Inflammatory macrophage (primary cell): Measurements from ENCODE around the gene UBL4A.
"Not testable (repeated sequence)": the region's sequence is repeated elsewhere in the genome, so short reads cannot be mapped to it uniquely, and the experiment has no call there.

Experiments
- DNase-seq, 2 donors: peaks; one replicate each; pipeline ENCODE4 v3.0.0-alpha.2; 2020 to 2022

UBL4A gene

DNA sequence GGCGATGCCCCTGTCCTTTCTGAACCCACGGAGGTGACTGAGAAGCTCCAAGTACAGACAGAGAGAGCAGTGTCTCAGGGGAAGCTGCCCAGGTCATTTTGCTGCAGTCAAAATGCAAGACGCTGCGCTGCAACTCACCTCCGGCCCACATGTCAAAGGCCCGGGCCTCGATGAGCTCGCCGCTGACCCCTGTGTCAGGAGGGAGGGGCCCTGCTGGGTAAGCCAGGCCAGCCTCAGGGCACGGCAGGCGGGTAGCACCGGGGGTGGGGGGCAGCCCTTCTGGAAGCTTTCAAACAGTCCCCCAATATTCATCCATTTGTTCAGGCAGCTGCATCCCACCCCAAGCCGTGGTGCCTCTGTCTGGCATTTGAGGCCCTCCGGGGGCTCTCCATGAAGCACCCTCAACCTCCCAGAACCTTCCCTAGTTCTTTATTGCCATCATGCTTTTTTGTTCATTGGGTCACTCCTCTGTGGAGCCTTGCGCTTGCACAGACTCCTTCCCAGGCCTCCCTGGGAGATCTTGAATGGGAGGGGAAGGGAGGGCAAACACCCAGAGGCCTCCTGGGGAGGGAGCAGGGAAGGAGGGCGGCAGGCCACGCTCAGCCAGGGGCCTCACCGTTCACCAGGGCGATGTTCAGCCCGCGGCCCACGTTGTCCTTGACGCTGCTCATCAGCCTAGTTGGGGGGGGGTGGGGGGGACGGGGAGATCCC lies 21.4 kb upstream of the UBL4A start:
- DNase-seq: no peak

DNA sequence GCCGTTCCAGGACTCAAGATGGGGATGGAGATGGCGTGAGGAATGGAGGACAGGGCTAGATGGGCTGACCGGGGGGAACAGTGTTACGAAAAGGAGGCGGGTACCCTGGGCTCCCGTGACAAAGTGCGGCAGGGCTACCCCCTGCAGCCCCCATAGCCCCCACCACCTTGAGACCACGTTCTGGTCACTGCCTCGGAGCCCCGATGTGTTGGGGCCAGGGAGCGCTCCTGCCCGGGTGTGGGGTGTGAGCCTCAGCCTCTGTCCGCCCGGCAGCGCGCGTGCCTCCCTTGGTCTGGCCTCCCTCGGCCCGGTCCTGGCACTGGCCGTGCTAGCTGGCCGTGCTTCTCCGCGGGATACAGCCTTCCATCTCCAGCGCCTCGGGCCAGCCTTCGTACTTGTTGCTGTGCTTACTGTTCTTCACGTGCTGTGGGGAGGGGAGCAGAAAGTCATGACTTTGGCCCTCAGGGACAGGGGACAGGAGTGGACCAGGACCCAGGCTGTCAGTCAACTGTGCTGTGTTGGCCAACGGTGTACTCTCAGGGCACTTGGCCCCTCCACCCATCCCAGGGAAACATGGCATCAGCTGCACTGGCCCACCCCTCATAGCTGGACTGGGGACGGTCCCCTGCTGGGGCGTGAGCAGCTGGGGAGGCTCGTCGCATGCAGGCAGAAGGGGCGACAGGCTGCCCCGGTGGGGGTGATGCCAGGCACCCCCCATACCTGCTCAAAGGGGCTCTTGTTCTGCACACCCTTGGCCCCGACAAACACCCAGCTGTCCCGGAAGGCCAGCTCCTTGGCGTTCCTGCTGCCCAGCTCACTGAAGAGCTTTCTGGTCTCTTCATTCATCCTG lies 20.3 kb upstream of the UBL4A start:
- no peak for DNase-seq

GRCh38 chrX:154505734-154506133 lies 19.3 kb upstream of the UBL4A start:
- DNase-seq: peak in 1 of 2 donors; percentile 24

GRCh38 chrX:154502989-154503388 lies 16.6 kb upstream of the UBL4A start:
- peak in 1 of 2 donors; percentile 6 for DNase-seq

DNA sequence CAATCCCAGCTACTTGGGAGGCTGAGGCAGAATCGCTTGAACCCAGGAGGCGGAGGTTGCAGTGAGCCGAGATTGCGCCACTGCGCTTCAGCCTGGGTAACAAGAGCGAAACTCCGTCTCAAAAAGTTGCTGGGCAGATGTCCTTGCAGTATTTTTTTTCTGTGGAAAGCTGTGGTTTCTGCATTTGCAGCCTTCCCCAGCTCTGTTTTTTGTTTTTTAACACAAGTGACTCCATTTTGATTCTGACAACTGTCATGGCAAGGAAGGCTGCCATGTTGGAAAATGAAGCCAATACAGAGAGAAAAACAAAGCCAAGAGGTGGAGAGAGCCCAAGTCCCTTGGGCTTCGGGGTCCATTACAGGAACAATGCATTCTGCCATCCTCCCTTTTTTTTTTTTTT lies 15.7 kb upstream of the UBL4A start:
- no peak for DNase-seq

DNA sequence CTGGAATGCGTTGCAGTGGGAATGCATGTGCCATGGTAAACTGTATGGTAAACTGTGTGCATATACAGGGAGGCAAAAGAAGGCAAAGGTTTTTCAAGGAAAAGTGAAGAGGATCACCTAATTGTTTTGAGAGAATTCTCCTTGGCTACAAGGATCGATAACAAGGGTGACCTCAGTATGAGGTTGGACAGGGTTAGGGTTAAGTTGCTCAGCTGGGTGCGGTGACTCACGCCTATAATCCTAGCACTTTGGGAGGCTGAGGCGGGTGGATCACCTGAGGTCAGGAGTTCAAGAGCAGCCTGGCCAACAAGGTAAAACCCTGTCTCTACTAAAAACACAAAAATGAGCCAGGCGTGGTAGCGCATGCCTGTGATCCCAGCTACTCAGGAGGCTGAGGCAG lies 15.0 kb upstream of the UBL4A start:
- not testable (repeated sequence) for DNase-seq

DNA sequence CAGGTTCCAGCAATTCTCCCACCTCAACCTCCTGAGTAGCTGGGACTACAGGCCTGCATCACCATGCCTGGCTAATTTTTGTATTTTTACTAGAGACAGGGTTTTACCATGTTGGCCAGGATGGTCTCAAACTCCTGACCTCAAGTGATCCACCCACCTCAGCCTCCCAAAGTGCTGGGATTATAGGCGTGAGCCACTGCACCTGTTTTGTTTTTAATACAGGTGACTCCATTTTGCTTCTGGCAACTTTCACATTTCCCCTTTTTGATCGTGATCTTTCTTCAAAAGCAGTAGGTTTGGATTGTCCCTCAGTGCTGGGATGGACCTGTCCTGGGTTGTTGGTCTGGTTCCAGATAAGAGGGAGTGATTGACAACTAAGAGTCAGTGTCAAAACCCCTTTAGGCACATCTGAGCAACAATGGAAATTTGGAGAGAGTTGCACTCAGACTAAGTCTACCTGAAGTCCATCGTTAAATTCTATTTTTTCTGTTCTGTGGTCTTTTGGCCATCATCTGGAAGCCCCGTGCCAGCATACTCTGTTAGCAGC lies 10.2 kb upstream of the UBL4A start:
- DNase-seq: not testable (repeated sequence)

- DNase-seq: no peak
Observed at GRCh38 chrX:154495472-154495922, 9.1 kb upstream of the UBL4A start.

DNA sequence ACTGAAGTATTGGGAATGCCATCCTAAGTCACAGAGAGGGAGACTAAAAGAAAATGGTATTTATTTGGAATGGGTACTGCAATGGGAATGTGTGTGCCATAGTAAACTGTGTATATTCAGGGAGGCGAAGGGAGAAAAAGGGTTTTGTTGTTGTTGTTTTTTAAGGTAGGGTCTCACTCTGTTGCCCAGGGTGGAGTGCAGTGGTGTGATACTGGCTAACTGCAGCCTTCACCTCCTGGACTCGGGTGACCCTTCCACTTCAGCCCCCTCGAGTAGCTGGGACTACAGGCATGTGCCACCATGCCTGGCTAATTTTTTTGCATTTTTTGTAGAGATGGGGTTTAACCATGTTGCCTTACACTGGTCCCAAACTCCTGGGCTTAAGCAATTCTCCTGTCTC lies 8.3 kb upstream of the UBL4A start:
- DNase-seq: no peak

GRCh38 chrX:154490414-154491083 lies 4.1 kb upstream of the UBL4A start, which contains the start of gene SLC10A3:
Gene SLC10A3, minus strand, starts transcription at chrX:154490629. Its CDS starts 1,689 bp downstream, at chrX:154488940.
- peak; percentile 91 to 94 for DNase-seq

GRCh38 chrX:154490021-154490413 lies 3.6 kb upstream of the UBL4A start:
- no peak for DNase-seq

DNA sequence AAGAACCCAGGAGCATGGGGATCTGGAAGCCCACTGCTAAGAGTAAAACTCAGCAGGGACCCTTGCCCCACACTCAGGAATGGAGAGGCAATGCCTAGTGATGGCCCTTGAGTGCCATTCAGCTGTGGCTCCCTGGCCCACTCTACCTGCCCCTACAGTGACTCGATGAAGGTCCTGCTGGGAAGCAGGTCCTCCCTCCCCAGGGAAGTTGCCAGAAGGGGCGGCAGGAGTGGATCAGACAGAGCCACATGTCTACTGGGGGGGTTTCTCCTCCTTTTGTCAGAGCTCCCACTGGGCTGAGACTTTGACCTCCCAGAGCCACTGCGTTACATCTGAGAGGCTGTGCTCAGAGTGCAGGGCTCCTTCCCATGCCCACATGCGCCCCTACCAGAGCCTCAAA lies 2.8 kb upstream of the UBL4A start:
- DNase-seq: no peak

DNA sequence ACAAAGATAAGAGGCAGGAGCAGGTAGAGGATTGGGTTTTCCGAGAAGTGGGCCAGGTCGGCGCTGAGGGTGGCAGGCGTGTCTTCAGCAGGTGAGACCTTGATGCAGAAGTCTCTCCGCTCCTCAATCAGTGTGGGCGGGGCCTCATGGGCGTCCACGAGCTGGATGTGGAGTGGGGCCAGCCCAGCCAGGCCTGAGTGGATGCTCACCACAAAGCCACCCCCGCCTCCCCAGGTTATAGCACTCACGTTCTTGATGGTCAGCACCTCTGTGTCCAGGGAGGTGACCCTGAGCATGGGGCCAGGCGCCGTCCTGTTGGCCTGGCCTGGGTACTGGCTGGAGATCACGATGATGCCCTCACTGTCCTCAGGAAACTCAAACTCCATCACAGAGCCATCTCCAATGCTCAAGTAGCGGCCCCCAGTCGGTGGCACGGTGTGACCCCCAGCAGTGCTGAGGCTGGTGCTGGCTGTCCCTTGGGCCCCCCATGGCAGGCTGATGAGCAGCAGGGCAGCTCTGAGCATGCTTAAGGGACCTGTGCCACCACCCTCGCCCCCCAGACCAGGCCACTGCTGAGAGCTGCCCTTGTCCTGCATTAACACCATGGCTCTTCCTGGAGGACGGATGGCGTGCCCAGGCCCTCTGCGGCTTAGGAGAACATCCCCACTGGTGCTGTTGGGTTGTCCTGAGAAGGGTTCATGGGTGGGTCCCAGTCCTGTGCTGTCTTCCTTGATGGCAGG lies 2.1 kb upstream of the UBL4A start:
- no peak for DNase-seq

- no peak for DNase-seq
Observed at GRCh38 chrX:154487518-154488290, 1.3 kb upstream of the UBL4A start.

DNA sequence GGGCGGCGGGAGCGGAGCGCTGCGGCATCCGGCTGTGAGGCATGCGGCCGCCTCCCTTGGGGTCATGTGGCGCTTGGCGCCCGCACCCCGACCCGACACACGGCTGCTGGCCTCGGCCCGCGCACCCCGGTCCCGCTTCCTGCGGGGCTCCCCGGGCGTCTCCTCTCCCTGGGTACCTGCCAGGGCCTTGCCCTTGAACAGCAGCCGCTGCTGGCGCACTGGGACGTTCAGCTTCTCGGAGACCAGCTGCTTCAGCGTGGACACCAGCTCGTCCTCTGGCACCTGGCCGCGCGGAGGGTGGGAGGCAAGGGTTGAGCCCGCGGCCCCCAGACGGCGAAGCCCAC lies 391 bp downstream of the UBL4A start:
- DNase-seq: peak in 1 of 2 donors; percentile 17

DNA sequence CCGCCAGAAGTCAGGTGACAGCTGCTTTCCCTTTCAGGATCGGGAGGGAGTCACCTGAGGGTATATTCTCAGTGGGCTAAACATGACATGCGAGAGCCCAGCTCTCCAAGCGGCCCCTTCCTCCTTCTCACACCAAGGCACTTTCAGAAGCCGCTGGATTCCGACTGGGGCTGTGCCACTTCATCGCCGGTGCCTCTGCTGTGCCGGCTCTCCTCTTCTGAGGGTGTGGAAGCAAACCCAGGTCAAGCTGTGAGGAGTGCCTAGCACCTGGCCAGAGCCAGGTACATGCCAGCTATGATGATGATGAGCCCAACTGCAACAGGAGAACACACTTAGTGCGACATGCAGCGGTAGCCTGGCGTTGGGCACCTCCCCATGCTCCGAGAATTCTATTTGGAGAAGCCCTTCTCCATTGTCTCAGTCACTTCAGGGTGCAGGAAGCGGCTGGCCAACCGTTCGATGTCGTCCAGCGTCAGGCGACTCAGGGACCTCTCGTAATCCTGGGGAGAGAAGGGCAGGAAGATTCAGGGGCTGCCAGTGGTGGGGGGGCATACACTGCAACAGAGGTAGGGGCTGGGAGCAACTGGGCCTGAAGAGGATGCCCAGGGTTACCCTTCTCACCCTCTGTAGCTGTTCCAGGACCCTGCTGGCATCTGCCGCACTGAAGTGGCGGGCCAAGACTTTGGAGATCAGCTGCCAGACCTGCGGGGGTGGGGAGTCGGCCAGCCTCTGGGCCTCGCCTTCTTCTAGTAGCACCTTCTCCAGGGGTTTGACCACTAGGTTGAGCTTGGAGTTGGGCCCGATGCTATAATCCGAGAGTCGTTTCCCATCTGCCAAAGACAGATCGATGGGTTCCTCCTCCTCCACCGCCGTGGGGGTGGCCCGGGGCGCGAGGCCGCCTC lies 1.0 kb downstream of the UBL4A start:
- DNase-seq: no peak

- DNase-seq: peak in 1 of 2 donors; percentile 47
Observed at GRCh38 chrX:154484255-154485149, 1.9 kb downstream of the UBL4A start.

DNA sequence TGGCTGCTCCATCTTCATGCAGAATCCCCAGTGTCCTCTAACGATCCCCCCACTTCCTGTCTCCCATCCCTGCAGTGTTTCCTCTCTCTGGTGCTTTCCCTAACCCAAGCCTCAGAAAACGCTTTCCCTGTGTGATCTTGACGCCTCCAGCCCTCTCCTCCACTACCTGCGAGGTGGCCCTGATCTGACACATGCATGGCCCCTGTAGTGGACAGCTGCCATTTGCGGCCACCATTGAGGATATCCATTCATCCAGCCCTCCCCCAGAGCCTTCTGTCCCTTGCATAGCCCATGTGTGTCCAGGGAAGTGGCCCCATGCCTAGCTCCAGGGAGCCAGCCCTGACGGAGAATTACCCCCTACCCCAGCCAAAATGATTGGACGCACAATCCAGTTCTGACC lies 3.1 kb downstream of the UBL4A start:
- DNase-seq: no peak

DNA sequence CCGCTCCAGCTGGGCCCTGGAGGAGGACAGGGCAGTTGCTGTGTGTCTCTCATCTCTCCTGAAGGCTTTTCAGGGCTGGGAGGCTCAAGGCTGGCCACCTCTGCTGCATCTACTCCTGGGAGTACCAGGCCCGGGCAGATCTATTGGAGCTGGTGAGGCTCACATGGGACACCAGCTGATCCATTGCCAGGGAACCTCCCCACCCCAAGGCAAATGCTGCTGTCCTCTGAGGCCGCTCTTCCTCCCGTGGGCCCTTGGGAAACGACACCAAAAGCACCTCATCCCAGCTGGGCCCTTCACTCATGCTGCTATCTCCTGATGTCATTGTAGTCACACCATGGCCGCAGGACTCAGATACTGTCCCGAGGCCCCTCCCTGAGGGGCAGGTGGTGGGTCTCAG lies 3.6 kb downstream of the UBL4A start:
- no peak for DNase-seq
